HCT116 (cell line): ENCODE results near the gene EHMT1. TPM values are rescaled to one million over a fixed set of nuclear protein-coding genes. Genes with fewer than 3 reads are reported as not detected.

Experiments
- ATAC-seq: fragments of 200-7000 bp; cut with Tn5 transposase; 2 replicates; pipeline ENCODE4 v1.9.1; 2020; ENCODE audit warnings: mild to moderate bottlenecking, moderate library complexity
- BruUV-seq: library from RNA; stranded (reverse); fragments of 400-500 nt; replicated peaks from 2 replicates; lab custom pipeline; 2021; lab: Mats Ljungman, UMichigan
- CTCF ChIA-PET: fragments of 300-600 bp; sonication (Branson Sonifier 250); formaldehyde crosslinking; loops from one replicate; lab custom pipeline; 2021; ENCODE audit warnings: antibody characterized with exemption; lab: Charles Lee
- POLR2A ChIA-PET: fragments of 300-600, 350-600 bp; sonication (Branson Sonifier 250); formaldehyde crosslinking; loops from one replicate; lab custom pipeline; 2021; ENCODE audit warnings: antibody characterized with exemption; lab: Charles Lee
- RAD21 ChIA-PET, 2 experiments: fragments of 300-600 bp; sonication (Branson Sonifier 250); formaldehyde crosslinking; loops; one replicate each; lab custom pipeline; 2023; ENCODE audit warnings: low total read pairs in 2 of 2; ENCODE audit not compliant: uncharacterized antibody in 2 of 2, unreplicated experiment in 2 of 2, low non-redundant PET in 1 of 2; lab: Charles Lee
- DNase-seq: peaks from one replicate; pipeline ENCODE4 v3.0.0-alpha.2; 2010; ENCODE audit warnings: low read depth, low spot score
- H2AFZ ChIP-seq: fragments of 200-600 bp; shearing (Covaris generic), sonication (generic); 2 replicates; pipeline ENCODE4 v1.6.1; 2017; ENCODE audit warnings: low read depth, mixed run types, mixed read lengths, antibody characterized with exemption, low read length; ENCODE audit not compliant: poor library complexity, severe bottlenecking
- H3K27ac ChIP-seq: 2 replicates; pipeline ENCODE4 v1.5.1; 2012; ENCODE audit warnings: low read depth, low read length
- H3K27me3 ChIP-seq: fragments of 200-600 bp; sonication (generic); 2 replicates; pipeline ENCODE4 v1.6.1; 2016; ENCODE audit warnings: mixed run types, low read length, mixed read lengths; ENCODE audit not compliant: insufficient read depth
- H3K36me3 ChIP-seq, 2 experiments: fragments of 200-500 bp in 1 of 2; fragments of 200-600 bp in 1 of 2; sonication (Bioruptor generic) in 1 of 2; sonication (generic) in 1 of 2; 2 replicates each; pipeline versions ENCODE4 v1.5.1 to v1.6.1; 2014 to 2016; ENCODE audit warnings: low read length in 2 of 2, inconsistent platforms in 1 of 2, mixed read lengths in 1 of 2, mixed run types in 1 of 2; ENCODE audit not compliant: insufficient read depth in 2 of 2, control insufficient read depth in 1 of 2
- H3K4me1 ChIP-seq, 2 experiments: fragments of 200-600 bp in 1 of 2; sonication (generic) in 1 of 2; 2 replicates each; pipeline versions ENCODE4 v1.5.1 to v1.6.1; 2012 to 2017; ENCODE audit warnings: low read length in 2 of 2, inconsistent platforms in 1 of 2, mild to moderate bottlenecking in 1 of 2, mixed read lengths in 1 of 2, mixed run types in 1 of 2, moderate library complexity in 1 of 2; ENCODE audit not compliant: insufficient read depth in 2 of 2, control insufficient read depth in 1 of 2
- H3K4me2 ChIP-seq: fragments of 200-600 bp; sonication (generic); 2 replicates; pipeline ENCODE4 v1.6.1; 2017; ENCODE audit warnings: mixed run types, low read length, mixed read lengths
- H3K4me3 ChIP-seq, 2 experiments: fragments of 200-600 bp in 1 of 2; sonication (generic) in 1 of 2; replicated peaks in 1 of 2; 2 replicates each; pipeline ENCODE4 v1.5.1; 2011 to 2016; ENCODE audit warnings: low read length in 2 of 2, control low read depth in 1 of 2, low read depth in 1 of 2, mild to moderate bottlenecking in 1 of 2, mixed read lengths in 1 of 2, mixed run types in 1 of 2
- H3K79me2 ChIP-seq: fragments of 200-600 bp; sonication (generic); 2 replicates; pipeline ENCODE4 v1.6.1; 2017; ENCODE audit warnings: mild to moderate bottlenecking, mixed run types, low read length, moderate library complexity, mixed read lengths; ENCODE audit not compliant: insufficient read depth
- H3K9ac ChIP-seq: fragments of 200-600 bp; sonication (generic); 2 replicates; pipeline ENCODE4 v1.6.1; 2016; ENCODE audit warnings: low read length, mixed read lengths
- H3K9me2 ChIP-seq: fragments of 200-600 bp; sonication (generic), shearing (Covaris generic); 2 replicates; pipeline ENCODE4 v1.6.1; 2017; ENCODE audit warnings: mixed run types, mild to moderate bottlenecking, moderate library complexity; ENCODE audit not compliant: insufficient read depth
- H3K9me3 ChIP-seq, 2 experiments: fragments of 200-500 bp in 1 of 2; fragments of 200-600 bp in 1 of 2; sonication (Bioruptor generic) in 1 of 2; sonication (generic) in 1 of 2; 2 replicates each; pipeline ENCODE4 v1.6.1; 2014 to 2017; ENCODE audit warnings: low read length in 2 of 2, mixed read lengths in 2 of 2, inconsistent platforms in 1 of 2, low read depth in 1 of 2, mild to moderate bottlenecking in 1 of 2, mixed run types in 1 of 2, moderate library complexity in 1 of 2; ENCODE audit not compliant: control insufficient read depth in 1 of 2, insufficient read depth in 1 of 2
- H4K20me1 ChIP-seq: fragments of 200-600 bp; sonication (generic), shearing (Covaris generic); 2 replicates; pipeline ENCODE4 v1.6.1; 2017; ENCODE audit warnings: mixed run types, mild to moderate bottlenecking, moderate library complexity; ENCODE audit not compliant: insufficient read depth
- CEBPB ChIP-seq: IDR thresholded peaks from 2 replicates; pipeline ENCODE4 v1.6.1; 2012; ENCODE audit warnings: low read depth
- EGR1 ChIP-seq: IDR thresholded peaks from 2 replicates; pipeline ENCODE4 v1.6.1; 2012; ENCODE audit warnings: low read depth
- EZH2phosphoT487 ChIP-seq: fragments of 200-600 bp; IDR thresholded peaks from 2 replicates; pipeline ENCODE4 v1.6.1; 2018; ENCODE audit warnings: antibody characterized with exemption, borderline replicate concordance
- MAX ChIP-seq: IDR thresholded peaks from 2 replicates; pipeline ENCODE4 v1.6.1; 2012
- POLR2AphosphoS5 ChIP-seq: IDR thresholded peaks from 2 replicates; pipeline ENCODE4 v1.6.1; 2011; ENCODE audit warnings: mild to moderate bottlenecking, low read depth, low read length, moderate library complexity
- SIN3A ChIP-seq: IDR thresholded peaks from 2 replicates; pipeline ENCODE4 v1.6.1; 2012; ENCODE audit warnings: low read depth
- YY1 ChIP-seq: IDR thresholded peaks from 2 replicates; pipeline ENCODE4 v1.6.1; 2011; ENCODE audit warnings: low read length, low read depth, moderate library complexity, mild to moderate bottlenecking; ENCODE audit not compliant: insufficient replicate concordance; ENCODE audit errors: extremely low read depth
- ZBTB33 ChIP-seq: IDR thresholded peaks from 2 replicates; pipeline ENCODE4 v1.6.1; 2011; ENCODE audit warnings: mild to moderate bottlenecking, low read length, moderate library complexity; ENCODE audit not compliant: insufficient replicate concordance; ENCODE audit errors: extremely low read depth
- intact Hi-C: fragments of 100-400 bp; cut with micrococcal nuclease; formaldehyde crosslinking; loops from 2 replicates; pipeline ENCODE4 v1.10.0; 2022
- total RNA-seq: library from RNA; stranded (reverse); gene quantifications from one replicate; pipeline ENCODE4 v1.2.1, GENCODE V29; 2021; ENCODE audit not compliant: unreplicated experiment

Gene EHMT1
- total RNA-seq, 1 experiment from 2014 or later, result 86.1 TPM

DNA sequence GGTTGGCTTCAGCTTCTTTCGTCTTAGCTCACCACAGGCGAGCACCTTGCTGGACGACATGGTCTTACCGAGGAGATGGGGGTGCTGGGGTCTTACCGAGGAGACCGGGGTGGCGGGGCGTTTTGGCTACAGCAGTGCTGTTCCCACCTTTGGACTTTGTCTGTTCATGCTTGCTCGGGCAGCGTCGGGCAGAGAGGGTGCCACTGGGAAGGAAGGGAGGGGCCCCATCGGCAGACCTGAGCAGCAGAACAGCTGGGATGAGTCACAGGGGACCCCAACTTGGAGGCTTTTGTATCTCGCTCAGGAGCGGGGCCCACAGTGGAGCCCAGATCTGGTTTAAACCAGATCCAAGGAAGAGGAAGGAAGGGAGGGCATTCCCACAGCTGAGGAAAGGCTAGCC lies 152.8 kb downstream of the EHMT1 start:
- no peaks in the 10 kb centered on the region for H3K27me3 ChIP-seq
- H3K27ac ChIP-seq, result no peak overlapping the region
- intact Hi-C loops, result no loop called here
- ChIA-PET CTCF (no interaction called here), RAD21 (no interaction called here), POLR2A (no interaction called here)
- H3K9me2 ChIP-seq, result no peaks in the 10 kb centered on the region
- H3K9me3 ChIP-seq, result no peaks in the 10 kb centered on the region
- peaks cover 6 to 14% of the 10 kb centered on the region in 2 experiments; a peak in 3 of 4 replicates for H3K36me3 ChIP-seq
- H3K79me2 ChIP-seq, result no peaks in the 10 kb centered on the region
- BruUV-seq, result no TSS peak
- no peaks in the 10 kb centered on the region for H3K4me1 ChIP-seq
- no peak overlapping the region for H3K4me2 ChIP-seq
- no peak overlapping the region for H3K4me3 ChIP-seq
- ATAC-seq (no peak), DNase-seq (no peak)
- no peak overlapping the region for H2AFZ ChIP-seq
- no peaks in the 10 kb centered on the region for H4K20me1 ChIP-seq
- no peak for TF ChIP-seq CEBPB
- no peak for TF ChIP-seq POLR2AphosphoS5
- TF ChIP-seq ZBTB33, result no peak
- no peak for TF ChIP-seq EZH2phosphoT487
- TF ChIP-seq MAX, result no peak
- no peak for TF ChIP-seq YY1
- TF ChIP-seq SIN3A, result no peak
- TF ChIP-seq EGR1, result no peak
- H3K9ac ChIP-seq, result no peak overlapping the region
